ENCODE measurements around the gene TBC1D25. TPM values are rescaled to one million over a fixed set of nuclear protein-coding genes. Genes with fewer than 3 reads are reported as not detected.
"Not testable (repeated sequence)": the region's sequence is repeated elsewhere in the genome, so short reads cannot be mapped to it uniquely, and the experiment has no call there.

Gene TBC1D25
- polyA plus RNA-seq, 1 of the 3 experiments (the other 2 are of a cell fraction) = 18.4 TPM

GRCh38 chrX:48523682-48524081 is 15.8 kb upstream of the TBC1D25 start:
- Histone ChIP-seq H3K4me3 (ENCODE audit: low read depth in 2 of 2, low read length in 1 of 2) (no peak overlapping the region), H3F3A (replicated peaks; ENCODE audit: insufficient read depth) (no peaks in the 10 kb centered on the region), H3K27ac (ENCODE audit: low read depth in 2 of 2, low read length in 1 of 2) (no peak overlapping the region), H2AFZ (ENCODE audit: low read depth) (no peak overlapping the region), H4K20me1 (ENCODE audit: insufficient read depth) (no peaks in the 10 kb centered on the region), H3K36me3 (replicated peaks in 1 of 2; ENCODE audit: control insufficient read depth in 1 of 2, insufficient read depth in 2 of 2, low read length in 1 of 2) (no peaks in the 10 kb centered on the region), H3K4me1 (ENCODE audit: control insufficient read depth in 1 of 2, insufficient read depth in 2 of 2, low read depth in 1 of 2, low read length in 1 of 2) (peaks cover 0 to 3% of the 10 kb centered on the region in 2 experiments; a peak in 1 of 4 replicates), H3K79me2 (ENCODE audit: insufficient read depth) (peaks cover 10% of the 10 kb centered on the region; the same call in 1 of the 2 replicates), H3K4me2 (no peak overlapping the region), H3K27me3 (ENCODE audit: insufficient read depth) (no peaks in the 10 kb centered on the region; the same call in 1 of the 2 replicates), H3K9me2 (no peaks in the 10 kb centered on the region), H3K9me3 (no peaks in the 10 kb centered on the region), H3K9ac (no peak overlapping the region)
- no peak for DNase-seq
- CTCF ChIA-PET = no interaction called here
- WGBS (ENCODE audit: low lambda C conversion rate) = 49% methylated on average over 8 of the region's 12 CpGs
- POLR2A ChIA-PET = no interaction called here
- TF ChIP-seq TCF12 (IDR thresholded peaks at IDR 0.05) (no peak), FOXM1 (IDR thresholded peaks at IDR 0.05; ENCODE audit: low read depth) (no peak), ELF1 (IDR thresholded peaks at IDR 0.05) (no peak), TAF1 (IDR thresholded peaks at IDR 0.05; ENCODE audit: borderline replicate concordance, low read depth, low read length) (no peak), RAD21 (IDR thresholded peaks at IDR 0.05; ENCODE audit: low read length) (no peak), POLR2AphosphoS5 (IDR thresholded peaks at IDR 0.05; ENCODE audit: low read depth, low read length) (no peak), SIN3A (IDR thresholded peaks at IDR 0.05; ENCODE audit: borderline replicate concordance, low read depth, low read length) (no peak), NFIC (IDR thresholded peaks at IDR 0.05; ENCODE audit: borderline replicate concordance) (no peak), CHD2 (IDR thresholded peaks at IDR 0.05; ENCODE audit: low read length, partially characterized antibody) (no peak), RXRA (IDR thresholded peaks at IDR 0.05; ENCODE audit: borderline replicate concordance, low read depth) (no peak), EP300 (IDR thresholded peaks at IDR 0.05; ENCODE audit: borderline replicate concordance in 1 of 2, low read depth in 1 of 2, low read length in 1 of 2) (no peak), YY1 (IDR thresholded peaks at IDR 0.05; ENCODE audit: low read depth) (no peak), GABPA (IDR thresholded peaks at IDR 0.05; ENCODE audit: low read depth) (no peak), JUND (IDR thresholded peaks at IDR 0.05) (no peak), TEAD4 (IDR thresholded peaks at IDR 0.05; ENCODE audit: borderline replicate concordance, insufficient read depth) (no peak), EZH2phosphoT487 (IDR thresholded peaks at IDR 0.05; ENCODE audit: borderline replicate concordance, low read depth) (no peak), MEF2A (IDR thresholded peaks at IDR 0.05; ENCODE audit: borderline replicate concordance, low read depth) (no peak), USF1 (IDR thresholded peaks at IDR 0.05; ENCODE audit: borderline replicate concordance, low read depth) (no peak)
- TF ChIP-seq, protein P1, sequence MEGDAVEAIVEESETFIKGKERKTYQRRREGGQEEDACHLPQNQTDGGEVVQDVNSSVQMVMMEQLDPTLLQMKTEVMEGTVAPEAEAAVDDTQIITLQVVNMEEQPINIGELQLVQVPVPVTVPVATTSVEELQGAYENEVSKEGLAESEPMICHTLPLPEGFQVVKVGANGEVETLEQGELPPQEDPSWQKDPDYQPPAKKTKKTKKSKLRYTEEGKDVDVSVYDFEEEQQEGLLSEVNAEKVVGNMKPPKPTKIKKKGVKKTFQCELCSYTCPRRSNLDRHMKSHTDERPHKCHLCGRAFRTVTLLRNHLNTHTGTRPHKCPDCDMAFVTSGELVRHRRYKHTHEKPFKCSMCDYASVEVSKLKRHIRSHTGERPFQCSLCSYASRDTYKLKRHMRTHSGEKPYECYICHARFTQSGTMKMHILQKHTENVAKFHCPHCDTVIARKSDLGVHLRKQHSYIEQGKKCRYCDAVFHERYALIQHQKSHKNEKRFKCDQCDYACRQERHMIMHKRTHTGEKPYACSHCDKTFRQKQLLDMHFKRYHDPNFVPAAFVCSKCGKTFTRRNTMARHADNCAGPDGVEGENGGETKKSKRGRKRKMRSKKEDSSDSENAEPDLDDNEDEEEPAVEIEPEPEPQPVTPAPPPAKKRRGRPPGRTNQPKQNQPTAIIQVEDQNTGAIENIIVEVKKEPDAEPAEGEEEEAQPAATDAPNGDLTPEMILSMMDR (IDR thresholded peaks at IDR 0.05) = no peak
- TF ChIP-seq, protein P2, sequence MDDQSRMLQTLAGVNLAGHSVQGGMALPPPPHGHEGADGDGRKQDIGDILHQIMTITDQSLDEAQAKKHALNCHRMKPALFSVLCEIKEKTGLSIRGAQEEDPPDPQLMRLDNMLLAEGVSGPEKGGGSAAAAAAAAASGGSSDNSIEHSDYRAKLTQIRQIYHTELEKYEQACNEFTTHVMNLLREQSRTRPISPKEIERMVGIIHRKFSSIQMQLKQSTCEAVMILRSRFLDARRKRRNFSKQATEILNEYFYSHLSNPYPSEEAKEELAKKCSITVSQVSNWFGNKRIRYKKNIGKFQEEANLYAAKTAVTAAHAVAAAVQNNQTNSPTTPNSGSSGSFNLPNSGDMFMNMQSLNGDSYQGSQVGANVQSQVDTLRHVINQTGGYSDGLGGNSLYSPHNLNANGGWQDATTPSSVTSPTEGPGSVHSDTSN (IDR thresholded peaks at IDR 0.05) = no peak

DNA sequence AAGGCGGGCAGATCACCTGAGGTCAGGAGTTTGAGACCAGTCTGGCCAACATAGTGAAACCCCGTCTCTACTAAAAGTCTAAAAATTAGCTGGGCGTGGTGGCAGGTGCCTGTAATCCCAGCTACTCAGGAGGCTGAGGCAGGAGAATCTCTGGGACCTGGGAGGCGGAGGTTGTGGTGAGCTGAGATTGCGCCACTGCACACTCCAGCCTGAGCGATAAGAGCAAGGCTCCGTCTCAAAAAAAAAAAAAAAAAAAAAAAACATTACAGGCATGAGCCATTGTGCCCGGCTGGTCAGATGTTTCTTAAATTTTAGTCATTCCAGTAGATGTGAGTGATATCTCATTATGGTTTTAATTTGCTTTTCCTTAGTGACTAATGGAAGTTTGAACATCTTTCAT is 13.7 kb upstream of the TBC1D25 start:
- H3K9me3 ChIP-seq; H3K4me1 ChIP-seq (ENCODE audit: control insufficient read depth in 1 of 2, insufficient read depth in 2 of 2, low read depth in 1 of 2, low read length in 1 of 2); H4K20me1 ChIP-seq (ENCODE audit: insufficient read depth); DNase-seq; CTCF ChIA-PET; H3K9me2 ChIP-seq; H3K4me2 ChIP-seq; H2AFZ ChIP-seq (ENCODE audit: low read depth); H3F3A ChIP-seq (replicated peaks; ENCODE audit: insufficient read depth); H3K4me3 ChIP-seq (ENCODE audit: low read depth in 2 of 2, low read length in 1 of 2); H3K27me3 ChIP-seq (ENCODE audit: insufficient read depth); H3K27ac ChIP-seq (ENCODE audit: low read depth in 2 of 2, low read length in 1 of 2); H3K36me3 ChIP-seq (replicated peaks in 1 of 2; ENCODE audit: control insufficient read depth in 1 of 2, insufficient read depth in 2 of 2, low read length in 1 of 2); H3K79me2 ChIP-seq (ENCODE audit: insufficient read depth); H3K9ac ChIP-seq: not testable (repeated sequence)
- 52% methylated on average over 8 of the region's 8 CpGs for WGBS (ENCODE audit: low lambda C conversion rate)
- POLR2A ChIA-PET = interaction anchor here (0.6 to 1.0 kb wide), 2 partner anchors 14 to 720 kb away, joined by 3 to 4 read pairs; partner anchors contain the start of gene TBC1D25
